HG02588 (cell line): Measurements from ENCODE around the gene ZNF789.

Source experiments
- ATAC-seq: cut with Tn5 transposase; IDR thresholded peaks from one replicate; pipeline ENCODE4 v1.9.1; 2021; ENCODE audit warnings: mild to moderate bottlenecking, moderate library complexity; ENCODE audit not compliant: unreplicated experiment

The ZNF789 gene

GRCh38 chr7:99457650-99458493, 14.8 kb upstream of the ZNF789 start:
- no peak for ATAC-seq

GRCh38 chr7:99459087-99459486, 13.6 kb upstream of the ZNF789 start:
- ATAC-seq = no peak

- no peak for ATAC-seq
Measured at GRCh38 chr7:99460651-99461050, 12.0 kb upstream of the ZNF789 start.

- ATAC-seq = no peak
Measured at GRCh38 chr7:99461221-99461620, 11.5 kb upstream of the ZNF789 start.

GRCh38 chr7:99465421-99465768, 7.3 kb upstream of the ZNF789 start:
- no peak for ATAC-seq

GRCh38 chr7:99468336-99468918, 4.3 kb upstream of the ZNF789 start:
- no peak for ATAC-seq

GRCh38 chr7:99469381-99470065, 3.2 kb upstream of the ZNF789 start:
- no peak for ATAC-seq

GRCh38 chr7:99473315-99473596, 566 bp downstream of the ZNF789 start:
- ATAC-seq = no peak

GRCh38 chr7:99476107-99476506, 3.4 kb downstream of the ZNF789 start:
- no peak for ATAC-seq

- no peak for ATAC-seq
Measured at GRCh38 chr7:99478464-99479440, 6.1 kb downstream of the ZNF789 start.

- ATAC-seq = no peak
Measured at GRCh38 chr7:99485094-99485493, 12.4 kb downstream of the ZNF789 start.

GRCh38 chr7:99489235-99489634, 16.5 kb downstream of the ZNF789 start:
- ATAC-seq = no peak

- no peak for ATAC-seq
Measured at GRCh38 chr7:99490878-99491277, 18.2 kb downstream of the ZNF789 start.

GRCh38 chr7:99493823-99494222, 21.1 kb downstream of the ZNF789 start:
- ATAC-seq = no peak

- no peak for ATAC-seq
Measured at GRCh38 chr7:99497766-99498545, 25.3 kb downstream of the ZNF789 start.

GRCh38 chr7:99498546-99498944, 25.9 kb downstream of the ZNF789 start:
- no peak for ATAC-seq

GRCh38 chr7:99499371-99499720, 26.7 kb downstream of the ZNF789 start:
- no peak for ATAC-seq

- ATAC-seq = peak; percentile 40
Measured at GRCh38 chr7:99499721-99500636, 27.3 kb downstream of the ZNF789 start, which contains the start of gene ZNF394. Gene ZNF394 (minus strand): TSS chr7:99500281. CDS start chr7:99500093, 188 bp downstream.

GRCh38 chr7:99500637-99501009, 27.9 kb downstream of the ZNF789 start:
- no peak for ATAC-seq
